ENCODE measurements around the gene KRTAP5-2. TPM values are rescaled to one million over a fixed set of nuclear protein-coding genes. Genes with fewer than 3 reads are reported as not detected.

KRTAP5-2 gene
- polyA plus RNA-seq, 3 donors = not detected

DNA sequence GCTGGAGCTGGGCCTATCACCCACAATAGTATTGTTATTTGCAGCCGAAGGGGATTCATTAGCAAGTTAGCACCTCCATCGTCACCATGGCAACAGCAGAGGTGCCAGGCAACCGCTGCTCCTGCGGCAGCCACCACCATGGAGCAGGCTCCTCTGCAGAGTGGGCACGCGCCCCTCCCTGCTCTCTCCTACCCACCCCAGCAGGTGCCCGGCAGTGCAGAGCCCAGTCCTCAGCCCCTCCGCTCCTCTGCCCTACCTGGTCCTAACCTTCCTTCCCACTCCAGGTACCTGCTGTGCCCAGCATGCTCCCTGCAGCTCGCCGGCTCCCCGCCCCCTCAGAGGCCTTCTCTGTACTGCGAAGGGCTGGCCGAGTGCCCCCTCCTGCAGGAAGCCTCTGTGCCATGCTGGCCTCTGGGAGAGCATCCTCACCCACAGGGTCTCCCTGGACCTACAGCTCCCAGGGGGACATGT is 29.6 kb downstream of the KRTAP5-2 start:
- TF ChIP-seq, protein P1, sequence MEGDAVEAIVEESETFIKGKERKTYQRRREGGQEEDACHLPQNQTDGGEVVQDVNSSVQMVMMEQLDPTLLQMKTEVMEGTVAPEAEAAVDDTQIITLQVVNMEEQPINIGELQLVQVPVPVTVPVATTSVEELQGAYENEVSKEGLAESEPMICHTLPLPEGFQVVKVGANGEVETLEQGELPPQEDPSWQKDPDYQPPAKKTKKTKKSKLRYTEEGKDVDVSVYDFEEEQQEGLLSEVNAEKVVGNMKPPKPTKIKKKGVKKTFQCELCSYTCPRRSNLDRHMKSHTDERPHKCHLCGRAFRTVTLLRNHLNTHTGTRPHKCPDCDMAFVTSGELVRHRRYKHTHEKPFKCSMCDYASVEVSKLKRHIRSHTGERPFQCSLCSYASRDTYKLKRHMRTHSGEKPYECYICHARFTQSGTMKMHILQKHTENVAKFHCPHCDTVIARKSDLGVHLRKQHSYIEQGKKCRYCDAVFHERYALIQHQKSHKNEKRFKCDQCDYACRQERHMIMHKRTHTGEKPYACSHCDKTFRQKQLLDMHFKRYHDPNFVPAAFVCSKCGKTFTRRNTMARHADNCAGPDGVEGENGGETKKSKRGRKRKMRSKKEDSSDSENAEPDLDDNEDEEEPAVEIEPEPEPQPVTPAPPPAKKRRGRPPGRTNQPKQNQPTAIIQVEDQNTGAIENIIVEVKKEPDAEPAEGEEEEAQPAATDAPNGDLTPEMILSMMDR (IDR thresholded peaks at IDR 0.05) = no peak
- no peak overlapping the region for H3K4me3 ChIP-seq (replicated peaks in 1 of 3; ENCODE audit: low read depth in 2 of 3, low read length in 3 of 3)
- no peak overlapping the region for H3K9ac ChIP-seq (ENCODE audit: insufficient read depth, low read length, poor library complexity, severe bottlenecking)
- H3K9me3 ChIP-seq (replicated peaks in 1 of 2; ENCODE audit: control insufficient read depth in 1 of 2, insufficient read depth in 1 of 2, low read length in 2 of 2) = peaks cover 0 to 11% of the 10 kb centered on the region in 2 donors
- no peaks in the 10 kb centered on the region for H3K4me1 Mint-ChIP-seq
- H3K27ac ChIP-seq (ENCODE audit: low read depth in 1 of 2, low read length in 2 of 2) = no peak overlapping the region
- H3K4me2 ChIP-seq (replicated peaks; ENCODE audit: extremely low read depth, low read length, poor library complexity, severe bottlenecking) = no peak overlapping the region
- no peak overlapping the region for H2AFZ ChIP-seq (ENCODE audit: insufficient read depth, low read depth, low read length, poor library complexity, severe bottlenecking)
- no peak overlapping the region for H3K4me3 Mint-ChIP-seq
- no peaks in the 10 kb centered on the region for H3K36me3 ChIP-seq (replicated peaks in 1 of 2; ENCODE audit: control insufficient read depth in 1 of 2, insufficient read depth in 2 of 2, low read length in 2 of 2)
- no peak overlapping the region for H3K27ac Mint-ChIP-seq
- no peak for DNase-seq
- 49% methylated on average over 12 of the region's 13 CpGs for WGBS (ENCODE audit: insufficient coverage)
- H3K36me3 Mint-ChIP-seq = no peaks in the 10 kb centered on the region
- no peaks in the 10 kb centered on the region for H3K79me2 ChIP-seq (ENCODE audit: insufficient read depth, low read length)
- intact Hi-C loops (cut with micrococcal nuclease) = no loop called here
- peaks cover 14 to 45% of the 10 kb centered on the region in 2 donors for H3K27me3 ChIP-seq (ENCODE audit: control insufficient read depth in 2 of 2, insufficient read depth in 2 of 2, low read length in 2 of 2)
- H3K9me3 Mint-ChIP-seq = peaks cover 0 to 9% (median 2%) of the 10 kb centered on the region in 7 donors
- peaks cover 32 to 71% (median 43%) of the 10 kb centered on the region in 3 donors for H3K27me3 Mint-ChIP-seq (ENCODE audit: low read depth in 3 of 3)
- peaks cover 2 to 15% of the 10 kb centered on the region in 2 donors for H3K4me1 ChIP-seq (ENCODE audit: control insufficient read depth in 1 of 2, insufficient read depth in 2 of 2, low read length in 2 of 2)
- no peaks in the 10 kb centered on the region for H4K20me1 ChIP-seq (ENCODE audit: insufficient read depth, low read length)

DNA sequence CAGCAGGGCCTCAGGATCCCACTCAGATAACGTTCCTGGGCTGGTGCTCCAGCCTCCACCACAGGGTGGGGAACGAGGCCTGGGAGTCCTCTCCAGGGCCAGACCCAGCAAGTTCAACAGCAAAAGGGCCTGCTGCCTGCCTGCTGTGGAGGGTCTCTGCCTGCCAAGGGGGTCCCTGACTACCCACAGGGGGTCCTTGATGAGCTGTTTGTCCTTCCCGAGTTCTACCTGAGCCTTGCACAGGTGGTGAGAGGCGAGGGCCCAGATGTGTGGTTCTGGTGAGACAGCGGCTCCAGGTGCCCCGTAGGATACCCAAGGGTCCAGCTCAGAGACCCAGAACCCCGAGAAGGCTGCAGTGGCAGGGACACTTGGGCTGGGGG is 30.4 kb downstream of the KRTAP5-2 start:
- H3K4me2 ChIP-seq (replicated peaks; ENCODE audit: extremely low read depth, low read length, poor library complexity, severe bottlenecking) = no peak overlapping the region
- H3K9me3 ChIP-seq (replicated peaks in 1 of 2; ENCODE audit: control insufficient read depth in 1 of 2, insufficient read depth in 1 of 2, low read length in 2 of 2) = peaks cover 0 to 11% of the 10 kb centered on the region in 2 donors
- Mint-ChIP-seq H3K27me3 (ENCODE audit: low read depth in 3 of 3) (peaks cover 31 to 65% (median 36%) of the 10 kb centered on the region in 3 donors), H3K4me1 (no peaks in the 10 kb centered on the region), H3K9me3 (peaks cover 0 to 9% (median 2%) of the 10 kb centered on the region in 7 donors), H3K36me3 (no peaks in the 10 kb centered on the region), H3K4me3 (no peak overlapping the region), H3K27ac (peak overlapping the region in 1 of 7 donors; percentile 8)
- intact Hi-C loops (cut with micrococcal nuclease) = no loop called here
- no peaks in the 10 kb centered on the region for H3K79me2 ChIP-seq (ENCODE audit: insufficient read depth, low read length)
- no peak for DNase-seq
- 73% methylated on average over 3 of the region's 7 CpGs for WGBS (ENCODE audit: insufficient coverage)
- no peak overlapping the region for H3K4me3 ChIP-seq (replicated peaks in 1 of 3; ENCODE audit: low read depth in 2 of 3, low read length in 3 of 3)
- no peaks in the 10 kb centered on the region for H3K36me3 ChIP-seq (replicated peaks in 1 of 2; ENCODE audit: control insufficient read depth in 1 of 2, insufficient read depth in 2 of 2, low read length in 2 of 2)
- peaks cover under 1 to 10% of the 10 kb centered on the region in 2 donors for H3K4me1 ChIP-seq (ENCODE audit: control insufficient read depth in 1 of 2, insufficient read depth in 2 of 2, low read length in 2 of 2)
- H2AFZ ChIP-seq (ENCODE audit: insufficient read depth, low read depth, low read length, poor library complexity, severe bottlenecking) = no peak overlapping the region
- TF ChIP-seq, protein P1 (IDR thresholded peaks at IDR 0.05) = no peak
- H4K20me1 ChIP-seq (ENCODE audit: insufficient read depth, low read length) = no peaks in the 10 kb centered on the region
- H3K27me3 ChIP-seq (ENCODE audit: control insufficient read depth in 2 of 2, insufficient read depth in 2 of 2, low read length in 2 of 2) = peaks cover 13 to 38% of the 10 kb centered on the region in 2 donors
- H3K9ac ChIP-seq (ENCODE audit: insufficient read depth, low read length, poor library complexity, severe bottlenecking) = no peak overlapping the region
- no peak overlapping the region for H3K27ac ChIP-seq (ENCODE audit: low read depth in 1 of 2, low read length in 2 of 2)

Measured in CD14-positive monocyte (primary cell).